Measurements from ENCODE around the gene PYROXD2. TPM values are rescaled to one million over a fixed set of nuclear protein-coding genes. Genes with fewer than 3 reads are reported as not detected.

Gene PYROXD2
- total RNA-seq, 1 experiment from 2014 or later = 4.0 TPM

GRCh38 chr10:98424295-98425254 lies 9.6 kb upstream of the PYROXD2 start:
- TF ChIP-seq, protein P1, sequence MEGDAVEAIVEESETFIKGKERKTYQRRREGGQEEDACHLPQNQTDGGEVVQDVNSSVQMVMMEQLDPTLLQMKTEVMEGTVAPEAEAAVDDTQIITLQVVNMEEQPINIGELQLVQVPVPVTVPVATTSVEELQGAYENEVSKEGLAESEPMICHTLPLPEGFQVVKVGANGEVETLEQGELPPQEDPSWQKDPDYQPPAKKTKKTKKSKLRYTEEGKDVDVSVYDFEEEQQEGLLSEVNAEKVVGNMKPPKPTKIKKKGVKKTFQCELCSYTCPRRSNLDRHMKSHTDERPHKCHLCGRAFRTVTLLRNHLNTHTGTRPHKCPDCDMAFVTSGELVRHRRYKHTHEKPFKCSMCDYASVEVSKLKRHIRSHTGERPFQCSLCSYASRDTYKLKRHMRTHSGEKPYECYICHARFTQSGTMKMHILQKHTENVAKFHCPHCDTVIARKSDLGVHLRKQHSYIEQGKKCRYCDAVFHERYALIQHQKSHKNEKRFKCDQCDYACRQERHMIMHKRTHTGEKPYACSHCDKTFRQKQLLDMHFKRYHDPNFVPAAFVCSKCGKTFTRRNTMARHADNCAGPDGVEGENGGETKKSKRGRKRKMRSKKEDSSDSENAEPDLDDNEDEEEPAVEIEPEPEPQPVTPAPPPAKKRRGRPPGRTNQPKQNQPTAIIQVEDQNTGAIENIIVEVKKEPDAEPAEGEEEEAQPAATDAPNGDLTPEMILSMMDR (IDR thresholded peaks at IDR 0.05; ENCODE audit: unreplicated experiment) = no peak
- CTCF ChIA-PET = interaction anchor here (0.6 to 2.6 kb wide), 12 partner anchors 11 to 1198 kb away, joined by 3 to 29 read pairs (median 3); no protein-coding TSS in a partner anchor
- intact Hi-C loops (cut with micrococcal nuclease) = no loop called here
- Mint-ChIP-seq H3K4me1 (ENCODE audit: insufficient read depth, unreplicated experiment) (no peaks in the 10 kb centered on the region), H3K9me3 (ENCODE audit: unreplicated experiment) (no peaks in the 10 kb centered on the region), H3K27ac (ENCODE audit: low read depth, unreplicated experiment) (no peak overlapping the region), H3K4me3 (ENCODE audit: unreplicated experiment) (no peak overlapping the region), H3K27me3 (ENCODE audit: insufficient read depth, unreplicated experiment) (no peaks in the 10 kb centered on the region), H3K36me3 (ENCODE audit: insufficient read depth, unreplicated experiment) (peaks cover 6% of the 10 kb centered on the region)
- BruUV-seq (replicated peaks) = no TSS peak
- no peak for DNase-seq (ENCODE audit: unreplicated experiment)
- POLR2A ChIA-PET = no interaction called here

DNA sequence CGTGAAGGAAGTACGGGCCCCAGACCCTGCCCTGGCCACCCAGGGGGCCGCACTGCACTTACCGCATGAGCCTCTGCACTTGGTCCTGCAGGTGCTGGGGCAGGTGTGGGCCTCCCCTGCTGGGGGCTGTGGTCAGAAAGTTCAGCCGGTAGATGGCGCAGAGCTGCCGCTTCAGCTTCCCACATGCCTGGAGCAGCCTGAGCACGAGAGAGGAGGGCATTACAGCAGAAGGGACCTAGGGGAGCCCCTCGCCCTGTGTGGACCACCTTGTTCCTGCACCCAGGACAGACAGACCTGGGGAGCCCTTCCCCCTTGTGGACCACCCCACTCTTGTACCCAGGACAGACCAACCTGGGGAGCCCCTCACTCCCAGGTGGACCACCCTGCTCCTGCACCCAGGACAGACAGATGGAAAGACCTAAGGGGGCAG lies 8.7 kb upstream of the PYROXD2 start:
- no TSS peak for BruUV-seq (replicated peaks)
- DNase-seq (ENCODE audit: unreplicated experiment) = no peak
- TF ChIP-seq, protein P1 (IDR thresholded peaks at IDR 0.05; ENCODE audit: unreplicated experiment) = no peak
- CTCF ChIA-PET = interaction anchor here (0.6 to 1.0 kb wide), 4 partner anchors 22 to 857 kb away, joined by 3 to 4 read pairs (median 4); no protein-coding TSS in a partner anchor
- H3K9me3 Mint-ChIP-seq (ENCODE audit: unreplicated experiment) = no peaks in the 10 kb centered on the region
- H3K4me3 Mint-ChIP-seq (ENCODE audit: unreplicated experiment) = no peak overlapping the region
- POLR2A ChIA-PET = no interaction called here
- H3K4me1 Mint-ChIP-seq (ENCODE audit: insufficient read depth, unreplicated experiment) = no peaks in the 10 kb centered on the region
- intact Hi-C loops (cut with micrococcal nuclease) = no loop called here
- no peak overlapping the region for H3K27ac Mint-ChIP-seq (ENCODE audit: low read depth, unreplicated experiment)
- peaks cover 12% of the 10 kb centered on the region for H3K36me3 Mint-ChIP-seq (ENCODE audit: insufficient read depth, unreplicated experiment)
- H3K27me3 Mint-ChIP-seq (ENCODE audit: insufficient read depth, unreplicated experiment) = no peaks in the 10 kb centered on the region

DNA sequence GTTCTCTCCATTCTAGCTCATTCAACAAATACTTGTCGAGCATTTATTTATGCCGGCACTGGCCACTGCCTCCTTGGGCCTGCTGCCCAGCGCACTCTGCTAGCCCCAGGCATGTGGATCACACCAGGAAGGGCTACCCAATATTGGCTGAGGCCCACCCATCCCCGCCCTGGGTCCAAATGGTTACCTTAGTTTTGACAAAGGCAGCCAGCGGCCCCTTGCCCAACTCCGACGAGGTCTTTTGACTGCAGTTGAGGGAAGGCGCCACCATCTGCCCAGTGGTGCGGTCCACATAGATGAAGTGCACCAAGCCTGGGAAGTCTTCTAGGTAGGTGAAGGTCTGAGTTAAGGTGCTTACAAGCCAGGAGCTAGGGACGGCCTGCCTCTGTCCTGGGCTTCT lies 7.2 kb upstream of the PYROXD2 start:
- POLR2A ChIA-PET = no interaction called here
- intact Hi-C loops (cut with micrococcal nuclease) = no loop called here

GRCh38 chr10:98420786-98421185 lies 5.8 kb upstream of the PYROXD2 start:
- peaks cover 6% of the 10 kb centered on the region for H3K36me3 Mint-ChIP-seq (ENCODE audit: insufficient read depth, unreplicated experiment)
- intact Hi-C loops (cut with micrococcal nuclease) = no loop called here
- no TSS peak for BruUV-seq (replicated peaks)
- no peaks in the 10 kb centered on the region for H3K9me3 Mint-ChIP-seq (ENCODE audit: unreplicated experiment)
- no peak overlapping the region for H3K27ac Mint-ChIP-seq (ENCODE audit: low read depth, unreplicated experiment)
- POLR2A ChIA-PET = interaction anchor here (1.0 kb wide), 1 partner anchor 83 kb away, joined by 3 read pairs; no protein-coding TSS in a partner anchor
- CTCF ChIA-PET = no interaction called here
- no peaks in the 10 kb centered on the region for H3K4me1 Mint-ChIP-seq (ENCODE audit: insufficient read depth, unreplicated experiment)
- no peaks in the 10 kb centered on the region for H3K27me3 Mint-ChIP-seq (ENCODE audit: insufficient read depth, unreplicated experiment)
- TF ChIP-seq, protein P1 (IDR thresholded peaks at IDR 0.05; ENCODE audit: unreplicated experiment) = no peak
- no peak for DNase-seq (ENCODE audit: unreplicated experiment)
- H3K4me3 Mint-ChIP-seq (ENCODE audit: unreplicated experiment) = no peak overlapping the region

More for the DNA sequence above, 7.2 kb upstream of the PYROXD2 start:
- CTCF ChIA-PET = no interaction called here
- H3K36me3 Mint-ChIP-seq (ENCODE audit: insufficient read depth, unreplicated experiment) = peaks cover 6% of the 10 kb centered on the region
- TF ChIP-seq, protein P1 (IDR thresholded peaks at IDR 0.05; ENCODE audit: unreplicated experiment) = no peak
- no peak for DNase-seq (ENCODE audit: unreplicated experiment)
- no TSS peak for BruUV-seq (replicated peaks)
- no peaks in the 10 kb centered on the region for H3K4me1 Mint-ChIP-seq (ENCODE audit: insufficient read depth, unreplicated experiment)
- H3K4me3 Mint-ChIP-seq (ENCODE audit: unreplicated experiment) = no peak overlapping the region
- no peaks in the 10 kb centered on the region for H3K9me3 Mint-ChIP-seq (ENCODE audit: unreplicated experiment)
- no peaks in the 10 kb centered on the region for H3K27me3 Mint-ChIP-seq (ENCODE audit: insufficient read depth, unreplicated experiment)
- H3K27ac Mint-ChIP-seq (ENCODE audit: low read depth, unreplicated experiment) = no peak overlapping the region

Data from MCF 10A (cell line).